Colonic mucosa (tissue), 4 donors: Measurements from ENCODE around the gene KPNA6. TPM values are rescaled to one million over a fixed set of nuclear protein-coding genes. Genes with fewer than 3 reads are reported as not detected.
"Not testable (repeated sequence)": the region's sequence is repeated elsewhere in the genome, so short reads cannot be mapped to it uniquely, and the experiment has no call there.

ENCODE experiments used
- DNase-seq: peaks from one replicate; pipeline ENCODE4 v3.0.0-alpha.2; 2020
- H3K27ac ChIP-seq: fragments of 200-600 bp; one replicate; pipeline ENCODE4 v1.8.0; 2021
- H3K27me3 ChIP-seq: fragments of 200-600 bp; one replicate; pipeline ENCODE4 v1.8.0; 2021
- H3K36me3 ChIP-seq: fragments of 200-600 bp; one replicate; pipeline ENCODE4 v1.8.0; 2021
- H3K4me1 ChIP-seq: fragments of 200-600 bp; one replicate; pipeline ENCODE4 v1.8.0; 2021; ENCODE audit warnings: mild to moderate bottlenecking
- H3K4me3 ChIP-seq: fragments of 200-600 bp; one replicate; pipeline ENCODE4 v1.8.0; 2021
- H3K9ac ChIP-seq, 2 donors: one replicate each; pipeline ENCODE4 v1.7.0; 2013; ENCODE audit warnings: control low read depth in 2 of 2, low read depth in 2 of 2, low read length in 2 of 2
- H3K9me3 ChIP-seq: fragments of 200-600 bp; one replicate; pipeline ENCODE4 v1.8.0; 2021
- intact Hi-C: fragments of 100-400 bp; cut with DNase I; formaldehyde crosslinking; loops from one replicate; pipeline ENCODE4 v1.14.1; 2022
- total RNA-seq, 2 donors: library from RNA; stranded (reverse); fragmentation: NEBNext Ultra II Directional in 1 of 2; extraction: Animal tissue kit (Norgen Biotek cat#: 25700) in 1 of 2; gene quantifications; one replicate each; pipeline ENCODE4 v1.2.1, GENCODE V29; 2021
- TF ChIP-seq, protein P1 (sequence below): fragments of 200-600 bp; IDR thresholded peaks from one replicate; pipeline ENCODE4 v1.8.0; 2022; ENCODE audit warnings: antibody characterized with exemption, mild to moderate bottlenecking
- donor health status: healthy.
- donor health status: DM: no; HTN: no; CAD: no.
- donor health status: DM: no; HTN: no; CAD: no.

Gene KPNA6
- total RNA-seq, 2 donors from 2014 or later: 56.7 to 66.9 TPM

DNA sequence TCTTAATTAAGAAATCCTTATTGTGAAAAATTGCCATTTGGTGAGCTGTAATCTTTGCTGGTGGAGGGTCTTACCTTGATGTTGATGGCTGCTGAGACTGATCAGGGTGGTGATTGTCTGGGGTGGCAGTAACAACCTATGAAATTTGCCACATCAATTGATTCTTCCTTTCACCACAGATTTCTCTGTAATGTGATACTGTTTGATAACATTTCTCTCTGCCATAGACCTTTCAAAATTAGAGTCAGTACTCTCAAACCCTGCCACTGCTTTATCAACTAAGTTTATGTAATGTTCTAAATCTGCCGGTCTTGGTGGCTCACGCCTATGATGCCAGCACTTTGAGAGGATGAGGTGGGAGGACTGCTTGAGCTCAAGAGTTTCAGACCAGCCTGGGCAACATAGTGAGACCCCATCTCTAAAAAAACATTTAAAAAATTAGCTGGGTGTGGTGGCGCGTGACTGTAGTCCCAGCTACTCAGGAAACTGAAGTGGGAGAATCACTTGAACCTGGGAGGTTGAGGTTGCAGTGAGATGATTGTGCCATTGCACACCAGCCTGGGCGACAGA, 5.0 kb downstream of the KPNA6 start:
- DNase-seq: no peak
- H3K27ac ChIP-seq: no peak overlapping the region
- H3K9me3 ChIP-seq: no peaks in the 10 kb centered on the region
- intact Hi-C loops: no loop called here
- no peak overlapping the region for H3K4me3 ChIP-seq
- TF ChIP-seq, protein P1, sequence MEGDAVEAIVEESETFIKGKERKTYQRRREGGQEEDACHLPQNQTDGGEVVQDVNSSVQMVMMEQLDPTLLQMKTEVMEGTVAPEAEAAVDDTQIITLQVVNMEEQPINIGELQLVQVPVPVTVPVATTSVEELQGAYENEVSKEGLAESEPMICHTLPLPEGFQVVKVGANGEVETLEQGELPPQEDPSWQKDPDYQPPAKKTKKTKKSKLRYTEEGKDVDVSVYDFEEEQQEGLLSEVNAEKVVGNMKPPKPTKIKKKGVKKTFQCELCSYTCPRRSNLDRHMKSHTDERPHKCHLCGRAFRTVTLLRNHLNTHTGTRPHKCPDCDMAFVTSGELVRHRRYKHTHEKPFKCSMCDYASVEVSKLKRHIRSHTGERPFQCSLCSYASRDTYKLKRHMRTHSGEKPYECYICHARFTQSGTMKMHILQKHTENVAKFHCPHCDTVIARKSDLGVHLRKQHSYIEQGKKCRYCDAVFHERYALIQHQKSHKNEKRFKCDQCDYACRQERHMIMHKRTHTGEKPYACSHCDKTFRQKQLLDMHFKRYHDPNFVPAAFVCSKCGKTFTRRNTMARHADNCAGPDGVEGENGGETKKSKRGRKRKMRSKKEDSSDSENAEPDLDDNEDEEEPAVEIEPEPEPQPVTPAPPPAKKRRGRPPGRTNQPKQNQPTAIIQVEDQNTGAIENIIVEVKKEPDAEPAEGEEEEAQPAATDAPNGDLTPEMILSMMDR: no peak
- peaks cover 7% of the 10 kb centered on the region for H3K4me1 ChIP-seq
- H3K9ac ChIP-seq: no peak overlapping the region
- H3K36me3 ChIP-seq: no peaks in the 10 kb centered on the region
- no peaks in the 10 kb centered on the region for H3K27me3 ChIP-seq

DNA sequence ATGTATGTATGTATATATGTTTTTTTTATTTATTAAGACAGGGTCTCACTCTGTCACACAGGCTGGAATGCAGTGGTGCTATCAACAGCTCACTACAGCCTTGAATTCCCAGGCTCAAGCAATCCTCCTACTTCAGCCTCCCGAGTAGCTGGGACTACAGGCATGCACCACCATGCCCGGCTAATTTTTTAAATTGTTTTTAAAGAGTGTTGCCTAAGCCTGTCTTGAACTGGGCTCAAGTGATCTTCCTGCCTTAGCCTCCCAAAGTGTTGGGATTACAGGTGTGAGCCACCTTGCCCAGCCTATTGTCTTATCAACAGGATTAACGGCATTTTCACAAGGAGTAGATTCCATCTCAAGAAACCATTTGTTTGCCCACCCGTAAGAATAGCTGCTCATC, 5.6 kb downstream of the KPNA6 start:
- H3K27ac ChIP-seq, H3K9ac ChIP-seq, intact Hi-C loops, DNase-seq, H3K4me1 ChIP-seq, H3K36me3 ChIP-seq, H3K27me3 ChIP-seq, H3K4me3 ChIP-seq, H3K9me3 ChIP-seq: not testable (repeated sequence)

DNA sequence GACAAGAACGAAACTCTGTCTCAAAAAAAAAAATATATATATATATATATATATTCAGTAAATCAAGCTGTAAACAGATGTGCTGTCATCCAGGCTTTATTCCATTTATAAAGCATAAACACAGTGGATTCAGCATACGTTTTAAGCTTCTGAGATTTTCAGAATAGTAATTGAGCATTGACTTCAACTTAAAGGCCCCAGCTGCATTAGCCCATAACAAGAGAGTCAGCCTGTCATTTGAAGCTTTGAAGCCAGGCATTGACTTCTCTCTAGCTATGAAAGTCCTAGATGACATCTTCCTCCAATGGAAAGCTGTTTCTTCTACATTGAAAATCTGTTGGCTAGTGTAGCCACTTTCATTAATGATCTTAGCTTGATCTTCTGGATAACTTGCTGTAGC, 6.6 kb downstream of the KPNA6 start:
- Histone ChIP-seq H3K27ac (no peak overlapping the region), H3K27me3 (no peaks in the 10 kb centered on the region), H3K9me3 (no peaks in the 10 kb centered on the region), H3K9ac (no peak overlapping the region), H3K4me1 (peaks cover 7% of the 10 kb centered on the region), H3K4me3 (no peak overlapping the region), H3K36me3 (no peaks in the 10 kb centered on the region)
- intact Hi-C loops: no loop called here
- TF ChIP-seq, protein P1: no peak
- no peak for DNase-seq

DNA sequence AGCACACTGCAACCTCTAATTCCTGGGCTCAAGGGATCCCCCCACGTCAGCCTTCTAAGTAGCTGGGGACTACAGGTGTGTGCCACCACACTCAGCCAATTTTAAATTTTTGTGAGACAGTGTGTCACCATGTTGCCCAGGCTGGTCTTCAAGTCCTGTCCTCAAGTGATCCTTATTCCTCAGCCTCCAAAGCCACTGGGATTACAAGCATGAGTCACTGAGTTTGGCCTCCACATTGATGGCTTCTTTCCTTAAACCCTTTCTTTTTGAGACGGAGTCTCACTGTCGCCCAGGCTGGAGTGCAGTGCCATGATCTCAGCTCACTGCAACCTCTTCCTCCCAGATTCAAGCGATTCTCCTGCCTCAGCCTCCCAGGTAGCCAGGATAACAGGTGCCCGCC, 7.6 kb downstream of the KPNA6 start:
- no peaks in the 10 kb centered on the region for H3K36me3 ChIP-seq
- no peak overlapping the region for H3K9ac ChIP-seq
- TF ChIP-seq, protein P1: no peak
- no peaks in the 10 kb centered on the region for H3K9me3 ChIP-seq
- no peaks in the 10 kb centered on the region for H3K27me3 ChIP-seq
- H3K4me1 ChIP-seq: peaks cover 1% of the 10 kb centered on the region
- no peak overlapping the region for H3K27ac ChIP-seq
- intact Hi-C loops: no loop called here
- no peak for DNase-seq
- no peak overlapping the region for H3K4me3 ChIP-seq

DNA sequence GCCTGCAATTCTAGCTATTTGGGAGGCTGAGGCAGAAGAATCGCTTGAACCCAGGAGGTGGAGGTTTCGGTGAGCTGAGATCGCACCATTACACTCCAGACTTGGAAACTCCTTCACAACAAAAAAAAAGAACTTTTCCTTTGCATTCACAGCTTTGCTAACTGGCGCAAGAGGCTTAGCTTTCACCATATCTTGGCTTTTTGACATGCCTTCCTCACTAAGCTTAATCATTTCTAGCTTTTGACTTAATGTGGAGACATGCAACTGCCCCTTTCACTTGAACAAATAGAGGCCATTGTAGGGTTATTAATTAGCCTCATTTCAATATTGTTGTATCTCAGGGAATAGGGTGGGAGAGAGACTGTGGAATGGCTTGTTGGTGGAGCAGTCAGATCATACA, 8.7 kb downstream of the KPNA6 start:
- DNase-seq: no peak
- no peaks in the 10 kb centered on the region for H3K27me3 ChIP-seq
- TF ChIP-seq, protein P1: no peak
- no peaks in the 10 kb centered on the region for H3K4me1 ChIP-seq
- no peaks in the 10 kb centered on the region for H3K9me3 ChIP-seq
- H3K27ac ChIP-seq: no peak overlapping the region
- no peak overlapping the region for H3K4me3 ChIP-seq
- no peaks in the 10 kb centered on the region for H3K36me3 ChIP-seq
- intact Hi-C loops: no loop called here
- no peak overlapping the region for H3K9ac ChIP-seq

DNA sequence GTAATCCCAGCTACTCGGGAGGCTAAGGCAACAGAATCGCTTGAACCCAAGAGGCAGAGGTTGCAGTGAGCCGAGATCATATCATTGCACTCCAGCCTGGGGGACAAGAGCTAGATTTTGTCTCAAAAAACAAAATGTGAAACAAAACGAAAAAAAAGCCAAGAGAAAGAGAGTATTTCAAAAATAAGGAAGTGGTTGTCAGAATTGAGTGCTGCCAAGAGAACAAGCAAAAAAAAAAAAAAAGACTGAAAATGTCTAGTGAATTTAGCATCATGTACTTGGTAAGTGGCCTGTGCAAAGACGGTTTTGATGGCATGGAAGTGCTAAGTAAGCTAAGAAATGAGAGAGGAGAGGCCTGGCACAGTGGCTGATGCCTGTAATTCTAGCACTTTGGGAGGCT, 14.3 kb downstream of the KPNA6 start:
- Histone ChIP-seq H3K4me3 (no peak overlapping the region), H3K27ac (no peak overlapping the region), H3K9me3 (no peaks in the 10 kb centered on the region), H3K27me3 (no peaks in the 10 kb centered on the region), H3K36me3 (no peaks in the 10 kb centered on the region), H3K4me1 (no peaks in the 10 kb centered on the region), H3K9ac (no peak overlapping the region)
- no peak for DNase-seq
- intact Hi-C loops: no loop called here
- TF ChIP-seq, protein P1: no peak

DNA sequence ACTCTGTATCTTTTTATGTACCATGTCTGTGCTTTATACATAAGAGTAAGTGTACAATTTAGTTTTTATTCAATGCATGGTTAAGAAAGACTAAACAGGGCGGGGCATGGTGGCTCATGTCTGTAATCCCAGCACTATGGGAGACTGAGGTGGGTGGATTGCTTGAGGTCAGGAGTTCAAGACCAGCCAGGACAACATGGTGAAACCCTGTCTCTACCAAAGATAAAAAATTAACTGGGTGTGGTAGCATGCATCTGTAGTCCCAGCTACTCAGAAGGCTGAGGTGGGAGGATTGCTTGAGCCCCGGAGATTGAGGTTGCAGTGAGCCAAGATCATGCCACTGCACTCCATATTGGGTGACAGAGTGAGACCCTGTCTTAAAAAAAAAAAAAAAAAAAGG, 15.5 kb downstream of the KPNA6 start:
- H3K9me3 ChIP-seq, H3K4me1 ChIP-seq, intact Hi-C loops, DNase-seq, H3K27ac ChIP-seq, H3K4me3 ChIP-seq, H3K9ac ChIP-seq, H3K36me3 ChIP-seq, H3K27me3 ChIP-seq: not testable (repeated sequence)
